HepG2 (cell line): ENCODE data around the gene IGIP.

Experiments used
- ATRX ChIP-seq: sonication (generic); formaldehyde crosslinking; IDR thresholded peaks from 2 replicates; pipeline ENCODE4 v1.4.0; 2020; ENCODE audit warnings: missing genetic modification reagents, borderline replicate concordance
- NR1H2 ChIP-seq: sonication (generic); formaldehyde crosslinking; IDR thresholded peaks from 2 replicates; pipeline ENCODE4 v1.8.1; 2022; ENCODE audit warnings: low read depth, missing genetic modification reagents, borderline replicate concordance
- RBM22 ChIP-seq: fragments of 200-400 bp; formaldehyde crosslinking; optimal IDR thresholded peaks from 2 replicates; pipeline ENCODE3; 2017; ENCODE audit warnings: mild to moderate bottlenecking, low read length, moderate library complexity
- SUZ12 ChIP-seq: fragments of 150-350 bp; IDR thresholded peaks from 2 replicates; pipeline ENCODE4 v1.6.1; 2014; ENCODE audit warnings: low read depth, low read length
- SYNCRIP ChIP-seq: fragments of 200-400 bp; formaldehyde crosslinking; IDR thresholded peaks from 2 replicates; pipeline ENCODE4 v1.6.1; 2018; ENCODE audit warnings: mild to moderate bottlenecking, low read depth, low read length; ENCODE audit not compliant: insufficient read depth
- ZMYM3 ChIP-seq: sonication (generic); formaldehyde crosslinking; IDR thresholded peaks from 2 replicates; pipeline ENCODE4 v1.5.1; 2020; ENCODE audit warnings: mild to moderate bottlenecking, missing genetic modification reagents
- ZNF333 ChIP-seq: sonication (generic); formaldehyde crosslinking; IDR thresholded peaks from 2 replicates; pipeline ENCODE4 v1.4.0; 2020; ENCODE audit warnings: mild to moderate bottlenecking, missing genetic modification reagents, borderline replicate concordance
- TF ChIP-seq, protein P1 (sequence below): sonication (generic); formaldehyde crosslinking; IDR thresholded peaks from 2 replicates; pipeline ENCODE4 v1.5.0; 2020; ENCODE audit warnings: mild to moderate bottlenecking, missing genetic modification reagents, moderate library complexity
- TF ChIP-seq, protein P2 (sequence below): sonication (generic); formaldehyde crosslinking; IDR thresholded peaks from 2 replicates; pipeline ENCODE4 v1.8.1; 2023; ENCODE audit warnings: mild to moderate bottlenecking, moderate library complexity, missing genetic modification reagents

DNA sequence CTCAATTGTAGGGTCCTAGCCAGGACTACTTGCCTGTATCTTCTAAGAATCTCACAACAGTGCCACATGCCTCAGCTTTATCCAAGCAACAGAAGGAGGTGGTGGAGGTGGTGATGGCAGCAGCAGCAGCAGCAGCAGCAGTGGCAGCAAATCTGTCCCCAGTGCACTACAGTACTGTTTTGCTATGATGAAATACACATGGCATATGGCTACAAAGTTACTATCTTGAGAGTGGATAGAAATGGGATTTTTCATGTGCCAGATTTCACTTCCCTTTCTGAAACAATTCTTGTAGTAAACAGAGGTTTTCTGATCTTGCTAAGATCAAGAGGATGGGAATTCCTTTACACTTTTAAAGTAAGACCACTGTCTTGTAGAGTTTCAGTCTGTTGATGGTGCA lies 41.2 kb downstream of the IGIP start:
- TF ChIP-seq ZMYM3, result no peak
- TF ChIP-seq, protein P1, sequence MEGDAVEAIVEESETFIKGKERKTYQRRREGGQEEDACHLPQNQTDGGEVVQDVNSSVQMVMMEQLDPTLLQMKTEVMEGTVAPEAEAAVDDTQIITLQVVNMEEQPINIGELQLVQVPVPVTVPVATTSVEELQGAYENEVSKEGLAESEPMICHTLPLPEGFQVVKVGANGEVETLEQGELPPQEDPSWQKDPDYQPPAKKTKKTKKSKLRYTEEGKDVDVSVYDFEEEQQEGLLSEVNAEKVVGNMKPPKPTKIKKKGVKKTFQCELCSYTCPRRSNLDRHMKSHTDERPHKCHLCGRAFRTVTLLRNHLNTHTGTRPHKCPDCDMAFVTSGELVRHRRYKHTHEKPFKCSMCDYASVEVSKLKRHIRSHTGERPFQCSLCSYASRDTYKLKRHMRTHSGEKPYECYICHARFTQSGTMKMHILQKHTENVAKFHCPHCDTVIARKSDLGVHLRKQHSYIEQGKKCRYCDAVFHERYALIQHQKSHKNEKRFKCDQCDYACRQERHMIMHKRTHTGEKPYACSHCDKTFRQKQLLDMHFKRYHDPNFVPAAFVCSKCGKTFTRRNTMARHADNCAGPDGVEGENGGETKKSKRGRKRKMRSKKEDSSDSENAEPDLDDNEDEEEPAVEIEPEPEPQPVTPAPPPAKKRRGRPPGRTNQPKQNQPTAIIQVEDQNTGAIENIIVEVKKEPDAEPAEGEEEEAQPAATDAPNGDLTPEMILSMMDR, result no peak
- no peak for TF ChIP-seq SUZ12
- TF ChIP-seq SYNCRIP, result no peak
- TF ChIP-seq ZNF333 (CRISPR knock-in tag), result no peak
- no peak for TF ChIP-seq ATRX (CRISPR knock-in tag)
- TF ChIP-seq, protein P2, sequence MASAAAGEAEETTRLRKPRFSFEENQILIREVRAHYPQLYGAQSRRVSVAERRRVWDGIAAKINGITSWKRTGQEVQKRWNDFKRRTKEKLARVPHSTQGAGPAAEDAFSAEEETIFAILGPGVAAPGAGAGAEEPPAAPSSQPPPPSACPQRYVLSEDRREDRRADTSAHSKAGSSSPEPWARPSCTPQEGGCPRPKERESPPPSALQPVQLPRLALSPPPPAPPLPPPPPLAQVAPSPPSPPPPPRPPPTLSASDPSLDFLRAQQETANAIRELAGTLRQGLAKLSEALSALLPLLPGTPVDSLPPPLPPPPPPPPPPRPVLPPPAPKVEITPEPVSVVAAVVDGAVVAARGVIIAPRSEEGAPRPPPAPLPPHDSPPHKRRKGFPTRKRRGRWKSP (CRISPR knock-in tag), result no peak
- TF ChIP-seq NR1H2, result no peak
- no peak for TF ChIP-seq RBM22
